SIG-M5 treated with dmso at 0.1 percent for 504 hours (cell line): ENCODE measurements around the gene LRRC59.

Source experiments
- DNase-seq: peaks from one replicate; lab custom pipeline; 2025; ENCODE audit not compliant: unreplicated experiment; lab: John Stamatoyannopoulos, UW

The LRRC59 gene

GRCh38 chr17:50363217-50364060 is 33.9 kb downstream of the LRRC59 start:
- DNase-seq: no peak

GRCh38 chr17:50362661-50363060 is 34.7 kb downstream of the LRRC59 start:
- no peak for DNase-seq

GRCh38 chr17:50361561-50362480 is 35.5 kb downstream of the LRRC59 start:
- peak; percentile 80 for DNase-seq

- DNase-seq: no peak
Measured at GRCh38 chr17:50360486-50361115, 36.7 kb downstream of the LRRC59 start.

GRCh38 chr17:50359998-50360461 is 37.3 kb downstream of the LRRC59 start:
- DNase-seq: no peak

- DNase-seq: no peak
Measured at GRCh38 chr17:50359005-50359699, 38.2 kb downstream of the LRRC59 start.

- no peak for DNase-seq
Measured at GRCh38 chr17:50358177-50358576, 39.1 kb downstream of the LRRC59 start.

GRCh38 chr17:50356892-50357510 is 40.3 kb downstream of the LRRC59 start:
- no peak for DNase-seq

GRCh38 chr17:50356418-50356817 is 40.9 kb downstream of the LRRC59 start:
- no peak for DNase-seq

- DNase-seq: no peak
Measured at GRCh38 chr17:50355701-50356341, 41.5 kb downstream of the LRRC59 start.

- DNase-seq: no peak
Measured at GRCh38 chr17:50355336-50355700, 42.0 kb downstream of the LRRC59 start.

GRCh38 chr17:50354776-50355175 is 42.5 kb downstream of the LRRC59 start:
- no peak for DNase-seq

- no peak for DNase-seq
Measured at GRCh38 chr17:50354198-50354597, 43.1 kb downstream of the LRRC59 start.

- no peak for DNase-seq
Measured at GRCh38 chr17:50353600-50354195, 43.6 kb downstream of the LRRC59 start.

- DNase-seq: no peak
Measured at GRCh38 chr17:50352693-50353599, 44.4 kb downstream of the LRRC59 start.

- no peak for DNase-seq
Measured at GRCh38 chr17:50352072-50352692, 45.1 kb downstream of the LRRC59 start.

GRCh38 chr17:50350733-50351132 is 46.6 kb downstream of the LRRC59 start:
- DNase-seq: no peak

GRCh38 chr17:50349243-50349600 is 48.1 kb downstream of the LRRC59 start:
- no peak for DNase-seq
